ENCODE measurements around the gene SUFU. TPM values are rescaled to one million over a fixed set of nuclear protein-coding genes. Genes with fewer than 3 reads are reported as not detected.

Gene SUFU
- total RNA-seq, 1 donor from 2014 or later, result 12.5 TPM

DNA sequence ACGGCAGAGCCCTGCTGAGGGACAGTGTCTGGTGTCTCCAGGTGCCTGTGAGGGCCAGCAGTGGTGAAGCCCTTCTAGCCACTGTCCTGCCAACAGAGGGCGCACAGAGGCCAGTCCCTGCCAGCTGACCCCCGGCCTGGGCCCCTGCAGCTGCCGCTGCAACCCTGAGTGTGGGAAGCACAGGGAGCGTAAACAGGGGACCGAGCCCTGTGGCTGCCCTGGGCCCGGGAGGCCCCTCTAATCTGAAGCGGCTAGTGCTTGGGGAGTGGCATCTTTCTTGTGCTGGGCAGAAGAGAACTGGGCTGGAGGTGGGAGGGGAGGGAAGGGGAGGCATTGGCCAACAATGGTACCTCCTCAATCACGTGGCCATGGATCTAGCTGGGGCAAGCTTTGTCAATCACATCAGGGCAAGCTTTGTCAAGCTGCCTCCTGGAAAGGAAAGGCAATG lies 175.1 kb downstream of the SUFU start:
- H3K4me3 ChIP-seq, result no peak overlapping the region
- H3K27me3 ChIP-seq, result no peaks in the 10 kb centered on the region
- H3K36me3 ChIP-seq, result no peaks in the 10 kb centered on the region
- no peaks in the 10 kb centered on the region for H3K9me3 ChIP-seq
- TF ChIP-seq POLR2AphosphoS5 (IDR thresholded peaks at IDR 0.05; ENCODE audit: insufficient read depth in 1 of 2, low read depth in 1 of 2) (peak in 1 of 2 donors; percentile 25), POLR2A (IDR thresholded peaks at IDR 0.05) (no peak)
- TF ChIP-seq, protein P1, sequence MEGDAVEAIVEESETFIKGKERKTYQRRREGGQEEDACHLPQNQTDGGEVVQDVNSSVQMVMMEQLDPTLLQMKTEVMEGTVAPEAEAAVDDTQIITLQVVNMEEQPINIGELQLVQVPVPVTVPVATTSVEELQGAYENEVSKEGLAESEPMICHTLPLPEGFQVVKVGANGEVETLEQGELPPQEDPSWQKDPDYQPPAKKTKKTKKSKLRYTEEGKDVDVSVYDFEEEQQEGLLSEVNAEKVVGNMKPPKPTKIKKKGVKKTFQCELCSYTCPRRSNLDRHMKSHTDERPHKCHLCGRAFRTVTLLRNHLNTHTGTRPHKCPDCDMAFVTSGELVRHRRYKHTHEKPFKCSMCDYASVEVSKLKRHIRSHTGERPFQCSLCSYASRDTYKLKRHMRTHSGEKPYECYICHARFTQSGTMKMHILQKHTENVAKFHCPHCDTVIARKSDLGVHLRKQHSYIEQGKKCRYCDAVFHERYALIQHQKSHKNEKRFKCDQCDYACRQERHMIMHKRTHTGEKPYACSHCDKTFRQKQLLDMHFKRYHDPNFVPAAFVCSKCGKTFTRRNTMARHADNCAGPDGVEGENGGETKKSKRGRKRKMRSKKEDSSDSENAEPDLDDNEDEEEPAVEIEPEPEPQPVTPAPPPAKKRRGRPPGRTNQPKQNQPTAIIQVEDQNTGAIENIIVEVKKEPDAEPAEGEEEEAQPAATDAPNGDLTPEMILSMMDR (IDR thresholded peaks at IDR 0.05), result peak in 2 of 3 experiments; percentile 33 to 63
- intact Hi-C loops (cut with DNase I), result no loop called here
- no peak for DNase-seq (ENCODE audit: extremely low spot score in 2 of 2)
- H3K27ac ChIP-seq, result peak overlapping the region; percentile 64
- H3K4me1 ChIP-seq, result peaks cover 55% of the 10 kb centered on the region

- H3K9me3 ChIP-seq, result no peaks in the 10 kb centered on the region
- peak overlapping the region; percentile 64 for H3K27ac ChIP-seq
- peaks cover 47% of the 10 kb centered on the region for H3K4me1 ChIP-seq
- H3K36me3 ChIP-seq, result peaks cover 0 to 3% of the 10 kb centered on the region in 2 donors
- DNase-seq (ENCODE audit: extremely low spot score in 2 of 2), result no peak
- intact Hi-C loops (cut with DNase I), result no loop called here
- no peak overlapping the region for H3K4me3 ChIP-seq
- no peaks in the 10 kb centered on the region for H3K27me3 ChIP-seq
- TF ChIP-seq POLR2A (IDR thresholded peaks at IDR 0.05), result no peak
- TF ChIP-seq, protein P1 (IDR thresholded peaks at IDR 0.05), result no peak
- TF ChIP-seq POLR2AphosphoS5 (IDR thresholded peaks at IDR 0.05; ENCODE audit: insufficient read depth in 1 of 2, low read depth in 1 of 2), result no peak
These were observed 175.8 kb downstream of the SUFU start for GRCh38 chr10:102679596-102679995.

DNA sequence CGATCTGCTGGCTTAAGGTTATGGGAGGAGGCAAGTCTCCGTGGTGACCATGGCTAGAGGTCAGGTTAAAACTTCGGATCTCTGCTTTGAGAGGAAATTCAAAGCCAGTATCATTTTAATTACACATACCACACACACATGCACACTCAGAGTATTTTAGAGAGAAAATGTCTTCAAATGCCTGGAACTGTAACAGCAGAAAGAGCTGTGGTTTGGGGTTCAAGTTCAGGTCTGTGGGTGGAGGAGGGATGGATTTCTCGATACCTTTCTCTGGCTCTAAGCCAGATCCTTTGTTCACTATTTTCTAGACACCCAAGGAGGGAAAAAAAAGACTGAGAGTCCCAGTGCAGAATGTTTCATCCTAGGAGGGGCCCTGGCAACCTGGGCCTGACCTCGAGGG lies 177.9 kb downstream of the SUFU start:
- no peak for DNase-seq (ENCODE audit: extremely low spot score in 2 of 2)
- H3K27ac ChIP-seq, result no peak overlapping the region
- H3K4me1 ChIP-seq, result peaks cover 29% of the 10 kb centered on the region
- intact Hi-C loops (cut with DNase I), result no loop called here
- H3K9me3 ChIP-seq, result no peaks in the 10 kb centered on the region
- H3K4me3 ChIP-seq, result no peak overlapping the region
- H3K27me3 ChIP-seq, result no peaks in the 10 kb centered on the region
- H3K36me3 ChIP-seq, result peaks cover 0 to 14% of the 10 kb centered on the region in 2 donors
- TF ChIP-seq, protein P1 (IDR thresholded peaks at IDR 0.05), result no peak
- TF ChIP-seq POLR2A (IDR thresholded peaks at IDR 0.05) (no peak), POLR2AphosphoS5 (IDR thresholded peaks at IDR 0.05; ENCODE audit: insufficient read depth in 1 of 2, low read depth in 1 of 2) (no peak)

- TF ChIP-seq POLR2AphosphoS5 (IDR thresholded peaks at IDR 0.05; ENCODE audit: insufficient read depth in 1 of 2, low read depth in 1 of 2), result no peak
- TF ChIP-seq, protein P1 (IDR thresholded peaks at IDR 0.05), result no peak
- TF ChIP-seq POLR2A (IDR thresholded peaks at IDR 0.05), result no peak
- H3K27ac ChIP-seq, result no peak overlapping the region
- H3K4me3 ChIP-seq, result no peak overlapping the region
- intact Hi-C loops (cut with DNase I), result no loop called here
- no peaks in the 10 kb centered on the region for H3K27me3 ChIP-seq
- peaks cover 22% of the 10 kb centered on the region for H3K4me1 ChIP-seq
- DNase-seq (ENCODE audit: extremely low spot score in 2 of 2), result no peak
- no peaks in the 10 kb centered on the region for H3K9me3 ChIP-seq
- H3K36me3 ChIP-seq, result peaks cover 0 to 14% of the 10 kb centered on the region in 2 donors
These were observed 178.6 kb downstream of the SUFU start for GRCh38 chr10:102682416-102682815.

GRCh38 chr10:102682981-102683380 lies 179.2 kb downstream of the SUFU start:
- intact Hi-C loops (cut with DNase I), result no loop called here
- Histone ChIP-seq H3K27me3 (no peaks in the 10 kb centered on the region), H3K27ac (no peak overlapping the region), H3K4me1 (peaks cover 17% of the 10 kb centered on the region), H3K9me3 (no peaks in the 10 kb centered on the region), H3K36me3 (peaks cover 0 to 14% of the 10 kb centered on the region in 2 donors), H3K4me3 (no peak overlapping the region)
- TF ChIP-seq POLR2AphosphoS5 (IDR thresholded peaks at IDR 0.05; ENCODE audit: insufficient read depth in 1 of 2, low read depth in 1 of 2) (no peak), POLR2A (IDR thresholded peaks at IDR 0.05) (no peak)
- TF ChIP-seq, protein P1 (IDR thresholded peaks at IDR 0.05), result no peak
- no peak for DNase-seq (ENCODE audit: extremely low spot score in 2 of 2)

Data from vagina (tissue), 2 donors.